Choroid plexus epithelial cell (primary cell): ENCODE data around the gene OR1F1.

Experiments
- DNase-seq: peaks from one replicate; pipeline ENCODE4 v3.0.0-alpha.2; 2010; ENCODE audit warnings: low read depth
- H3K4me3 ChIP-seq: 2 replicates; pipeline ENCODE4 v1.5.1; 2011; ENCODE audit warnings: low read depth, mild to moderate bottlenecking, control low read depth, low read length, moderate library complexity
- TF ChIP-seq, protein P1 (sequence below): conservative IDR thresholded peaks from 2 replicates; pipeline ENCODE4 v1.5.1; 2011; ENCODE audit warnings: low read depth, mild to moderate bottlenecking, control low read depth, inconsistent platforms, low read length, moderate library complexity

The OR1F1 gene

DNA sequence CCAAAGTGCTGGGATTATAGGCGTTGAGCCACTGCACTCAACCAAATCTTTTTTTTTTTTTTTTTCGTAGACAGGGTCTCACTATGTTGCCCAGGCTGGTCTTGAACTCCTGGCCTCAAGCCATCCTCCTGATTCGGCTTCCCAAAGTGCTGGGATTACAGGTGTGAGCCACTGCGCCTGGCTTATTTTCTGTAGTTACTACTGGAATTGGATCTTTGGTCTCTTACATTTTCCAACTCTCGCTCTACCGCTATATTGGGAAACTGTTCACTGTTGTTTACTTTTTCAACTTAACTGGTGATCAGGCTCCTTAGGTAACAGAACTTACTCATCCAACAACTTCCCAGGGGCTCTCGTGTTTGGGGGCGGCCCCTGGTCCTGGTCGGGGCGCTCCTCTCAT lies 32.8 kb downstream of the OR1F1 start:
- no peak for DNase-seq
- TF ChIP-seq, protein P1, sequence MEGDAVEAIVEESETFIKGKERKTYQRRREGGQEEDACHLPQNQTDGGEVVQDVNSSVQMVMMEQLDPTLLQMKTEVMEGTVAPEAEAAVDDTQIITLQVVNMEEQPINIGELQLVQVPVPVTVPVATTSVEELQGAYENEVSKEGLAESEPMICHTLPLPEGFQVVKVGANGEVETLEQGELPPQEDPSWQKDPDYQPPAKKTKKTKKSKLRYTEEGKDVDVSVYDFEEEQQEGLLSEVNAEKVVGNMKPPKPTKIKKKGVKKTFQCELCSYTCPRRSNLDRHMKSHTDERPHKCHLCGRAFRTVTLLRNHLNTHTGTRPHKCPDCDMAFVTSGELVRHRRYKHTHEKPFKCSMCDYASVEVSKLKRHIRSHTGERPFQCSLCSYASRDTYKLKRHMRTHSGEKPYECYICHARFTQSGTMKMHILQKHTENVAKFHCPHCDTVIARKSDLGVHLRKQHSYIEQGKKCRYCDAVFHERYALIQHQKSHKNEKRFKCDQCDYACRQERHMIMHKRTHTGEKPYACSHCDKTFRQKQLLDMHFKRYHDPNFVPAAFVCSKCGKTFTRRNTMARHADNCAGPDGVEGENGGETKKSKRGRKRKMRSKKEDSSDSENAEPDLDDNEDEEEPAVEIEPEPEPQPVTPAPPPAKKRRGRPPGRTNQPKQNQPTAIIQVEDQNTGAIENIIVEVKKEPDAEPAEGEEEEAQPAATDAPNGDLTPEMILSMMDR: no peak
- no peak overlapping the region for H3K4me3 ChIP-seq

DNA sequence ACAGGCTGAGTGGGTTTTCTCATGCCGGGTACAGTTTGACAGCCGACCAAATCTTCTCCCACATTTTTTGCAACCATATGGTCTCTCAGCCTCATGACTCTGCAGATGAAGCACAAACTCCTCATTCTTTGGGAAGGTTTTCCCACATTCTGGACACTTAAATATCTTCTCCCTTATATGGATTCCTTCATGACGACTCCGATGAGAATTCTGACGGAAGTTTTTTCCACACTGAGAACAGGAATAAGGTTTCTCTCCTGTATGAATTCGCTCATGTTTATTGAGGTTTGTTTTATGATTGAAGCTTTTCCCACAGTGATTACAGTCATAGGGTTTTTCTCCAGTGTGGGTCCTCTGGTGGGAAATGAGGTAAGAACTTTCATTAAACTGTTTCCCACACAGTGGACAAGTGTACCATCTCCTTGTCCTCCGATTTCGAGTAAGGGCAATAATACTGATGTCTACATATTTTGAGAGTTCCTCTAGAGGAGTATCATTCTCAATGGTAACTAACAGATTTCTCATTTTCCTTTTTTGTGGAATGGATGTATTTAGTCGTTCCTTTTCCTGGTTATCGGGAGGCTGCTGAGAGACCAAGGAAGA lies 36.0 kb downstream of the OR1F1 start:
- H3K4me3 ChIP-seq: no peak overlapping the region
- TF ChIP-seq, protein P1: no peak

DNA sequence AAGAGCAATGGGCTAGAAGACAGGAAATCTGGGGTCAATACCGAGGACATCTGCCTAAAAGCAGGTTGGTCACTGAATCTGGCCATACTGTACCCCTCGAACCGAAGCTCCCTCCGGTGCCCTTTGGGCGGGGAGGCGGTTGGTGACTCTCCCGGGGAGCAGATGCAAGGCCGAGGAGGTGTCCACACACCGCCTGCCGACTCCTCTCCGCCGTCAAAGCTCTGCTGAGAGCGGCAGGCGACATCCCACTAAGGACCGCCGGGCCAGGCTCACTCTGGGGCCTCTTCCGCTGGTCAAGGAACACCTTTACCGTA lies 46.5 kb downstream of the OR1F1 start:
- TF ChIP-seq, protein P1: no peak
- no peak for DNase-seq
- H3K4me3 ChIP-seq: peak overlapping the region; percentile 99

More for the DNA sequence above, 36.0 kb downstream of the OR1F1 start:
- no peak for DNase-seq

DNA sequence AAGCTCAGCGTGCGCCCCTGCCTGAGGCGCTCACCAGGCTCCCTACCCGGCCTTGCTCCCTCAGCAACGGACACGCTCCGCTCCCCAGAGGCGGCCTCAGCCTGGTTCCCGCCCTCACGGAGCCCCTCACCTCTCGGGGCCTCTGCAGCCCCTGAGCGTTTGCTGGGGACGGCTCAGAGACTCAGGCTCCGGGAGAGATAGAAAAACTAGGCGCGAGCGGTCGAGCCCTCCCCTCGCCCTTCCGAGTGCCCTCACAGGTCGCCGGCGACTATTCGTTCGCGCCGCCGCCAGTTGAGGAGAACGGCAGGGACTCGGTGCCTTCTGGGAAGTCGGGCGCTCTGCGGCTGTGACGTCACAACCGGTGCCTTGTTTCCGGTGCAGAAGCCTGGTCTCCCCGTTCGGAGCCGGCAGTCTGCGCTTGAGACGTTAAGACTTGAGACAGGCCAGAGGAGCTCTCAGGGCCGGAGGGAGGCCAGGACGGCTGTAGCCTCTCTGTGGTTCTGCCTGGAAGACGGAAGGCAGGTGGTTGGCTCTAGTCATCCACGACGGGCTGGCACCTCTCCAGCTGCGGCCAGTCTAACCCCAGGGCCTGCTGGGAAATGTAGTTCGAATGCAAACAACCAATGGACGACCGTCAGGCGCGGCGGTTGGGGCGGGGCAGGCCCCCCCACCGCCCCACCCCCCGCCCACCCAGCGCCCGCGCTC lies 47.0 kb downstream of the OR1F1 start, which contains the start of gene ZNF200:
TSS of gene ZNF200 (minus strand) at position 302 of the 705 bp plus-strand sequence. CDS start 1,403 bp downstream, outside the sequence.
- peak; percentile 97 for DNase-seq
- peak within 1 kb of the TSS; percentile 99 for H3K4me3 ChIP-seq
- TF ChIP-seq, protein P1: no peak

DNA sequence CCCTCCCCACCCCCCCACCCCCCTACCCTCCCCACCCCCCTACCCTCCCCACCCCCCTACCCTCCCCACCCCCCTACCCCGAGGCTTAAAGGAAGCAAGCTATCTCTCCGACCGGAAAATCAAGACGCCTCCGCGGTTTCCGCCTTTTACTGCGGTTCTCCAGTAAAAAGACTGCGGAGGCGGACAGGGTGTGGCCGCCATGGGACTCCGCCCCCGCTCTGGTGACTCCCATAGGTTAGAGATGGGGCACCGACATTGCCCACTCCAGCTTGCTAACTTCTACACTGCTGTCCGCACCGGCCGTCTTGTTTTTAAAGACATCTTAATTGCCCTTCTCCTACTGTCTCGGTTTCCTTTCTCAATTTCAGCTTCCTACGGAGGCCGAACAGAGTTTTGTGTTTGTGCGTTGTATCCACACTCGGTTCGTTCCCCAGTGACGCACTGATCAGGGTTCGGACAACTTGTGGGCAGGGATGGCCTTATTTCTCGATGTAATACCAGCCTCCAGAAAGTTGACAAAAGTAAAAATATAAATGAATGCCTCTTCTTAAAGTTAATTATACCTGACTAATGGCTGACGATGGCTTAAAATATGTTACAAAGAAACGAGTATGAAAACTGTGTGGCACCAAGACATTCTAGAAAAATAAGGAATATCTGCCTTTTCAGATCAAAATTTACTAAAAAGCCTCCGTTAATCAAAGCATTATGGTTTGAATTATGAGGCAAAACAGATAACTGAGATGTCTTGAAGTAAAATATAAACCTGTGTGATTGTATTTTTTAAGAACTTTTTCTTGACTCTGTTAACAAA lies 48.1 kb downstream of the OR1F1 start:
- TF ChIP-seq, protein P1: no peak
- DNase-seq: no peak
- H3K4me3 ChIP-seq: no peak overlapping the region

DNA sequence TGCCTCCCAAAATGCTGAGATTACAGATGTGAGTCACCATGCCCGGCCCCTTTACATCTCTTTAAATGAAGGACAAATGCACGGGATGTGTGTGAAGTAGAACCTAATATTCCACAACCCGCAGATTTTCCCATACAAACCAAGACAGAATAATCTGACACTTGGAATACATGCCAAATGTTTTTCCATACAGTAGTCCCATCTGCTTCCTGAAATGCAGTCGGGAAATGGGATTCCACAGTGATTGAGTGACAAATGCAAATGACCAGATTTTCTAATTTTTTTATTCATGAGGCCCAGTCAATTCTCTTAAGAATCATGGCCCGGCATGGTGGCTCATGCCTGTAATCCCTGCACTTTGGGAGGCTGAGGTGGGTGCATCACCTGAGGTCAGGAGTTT lies 53.8 kb downstream of the OR1F1 start:
- no peak for DNase-seq
- H3K4me3 ChIP-seq: no peak overlapping the region
- TF ChIP-seq, protein P1: no peak
